ENCODE data around the gene HOXA4.

Gene HOXA4

DNA sequence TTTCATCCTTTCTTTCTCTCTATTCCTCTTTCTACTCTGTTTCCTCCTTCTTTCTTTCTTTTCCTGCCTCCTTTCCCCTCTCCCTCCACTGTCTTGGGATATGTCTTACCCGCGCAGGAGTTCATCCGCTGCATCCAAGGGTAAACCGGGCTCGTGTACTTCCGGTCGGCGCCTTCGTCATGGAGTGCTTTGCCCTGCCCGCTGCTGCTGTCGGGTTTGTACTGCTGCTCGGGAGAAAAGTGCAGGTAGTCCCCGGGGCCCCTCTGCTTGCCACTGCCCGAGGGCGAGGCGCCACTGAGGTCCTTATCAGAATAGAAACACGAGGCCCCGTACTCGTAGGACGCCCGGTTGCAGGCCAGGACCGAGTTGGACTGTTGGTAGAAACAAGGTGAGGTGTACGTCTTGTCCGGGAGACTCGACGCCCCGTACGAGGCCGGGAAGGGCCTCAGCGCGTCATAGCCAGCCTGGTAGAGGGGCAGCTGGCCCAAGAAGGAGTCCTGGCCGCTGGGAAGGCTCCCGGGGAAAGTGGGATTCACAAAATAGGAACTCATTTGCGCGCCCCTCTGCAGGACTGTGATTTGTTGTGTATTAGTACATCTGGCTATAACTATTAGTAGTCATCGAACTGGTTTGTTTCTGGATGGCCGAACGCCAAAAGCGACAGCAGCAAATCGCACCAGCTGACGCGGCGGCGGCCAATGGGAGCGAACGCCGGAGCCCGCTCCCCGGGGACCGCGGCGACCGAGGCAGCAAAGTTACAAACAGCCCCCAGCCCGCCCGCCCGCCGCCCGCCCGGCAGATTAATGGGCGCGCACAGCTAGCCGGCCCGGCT lies 16.9 kb upstream of the HOXA4 start, which contains the start of gene HOXA6:
HOXA6 (minus strand) TSS at position 576 of the 832 bp plus-strand sequence; CDS start at position 551, 25 bp downstream.
- TF ChIP-seq, protein P1, sequence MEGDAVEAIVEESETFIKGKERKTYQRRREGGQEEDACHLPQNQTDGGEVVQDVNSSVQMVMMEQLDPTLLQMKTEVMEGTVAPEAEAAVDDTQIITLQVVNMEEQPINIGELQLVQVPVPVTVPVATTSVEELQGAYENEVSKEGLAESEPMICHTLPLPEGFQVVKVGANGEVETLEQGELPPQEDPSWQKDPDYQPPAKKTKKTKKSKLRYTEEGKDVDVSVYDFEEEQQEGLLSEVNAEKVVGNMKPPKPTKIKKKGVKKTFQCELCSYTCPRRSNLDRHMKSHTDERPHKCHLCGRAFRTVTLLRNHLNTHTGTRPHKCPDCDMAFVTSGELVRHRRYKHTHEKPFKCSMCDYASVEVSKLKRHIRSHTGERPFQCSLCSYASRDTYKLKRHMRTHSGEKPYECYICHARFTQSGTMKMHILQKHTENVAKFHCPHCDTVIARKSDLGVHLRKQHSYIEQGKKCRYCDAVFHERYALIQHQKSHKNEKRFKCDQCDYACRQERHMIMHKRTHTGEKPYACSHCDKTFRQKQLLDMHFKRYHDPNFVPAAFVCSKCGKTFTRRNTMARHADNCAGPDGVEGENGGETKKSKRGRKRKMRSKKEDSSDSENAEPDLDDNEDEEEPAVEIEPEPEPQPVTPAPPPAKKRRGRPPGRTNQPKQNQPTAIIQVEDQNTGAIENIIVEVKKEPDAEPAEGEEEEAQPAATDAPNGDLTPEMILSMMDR (IDR thresholded peaks at IDR 0.05; ENCODE audit: control extremely low read depth, extremely low read depth, low read depth, missing control alignments) = no peak
- DNase-seq (ENCODE audit: extremely low spot score) = no peak
- CTCF ChIA-PET = interaction anchor here (0.7 to 5.8 kb wide), 3 partner anchors 15 to 772 kb away, joined by 3 to 59 read pairs (median 3); no protein-coding TSS in a partner anchor
- POLR2A ChIA-PET = no interaction called here

DNA sequence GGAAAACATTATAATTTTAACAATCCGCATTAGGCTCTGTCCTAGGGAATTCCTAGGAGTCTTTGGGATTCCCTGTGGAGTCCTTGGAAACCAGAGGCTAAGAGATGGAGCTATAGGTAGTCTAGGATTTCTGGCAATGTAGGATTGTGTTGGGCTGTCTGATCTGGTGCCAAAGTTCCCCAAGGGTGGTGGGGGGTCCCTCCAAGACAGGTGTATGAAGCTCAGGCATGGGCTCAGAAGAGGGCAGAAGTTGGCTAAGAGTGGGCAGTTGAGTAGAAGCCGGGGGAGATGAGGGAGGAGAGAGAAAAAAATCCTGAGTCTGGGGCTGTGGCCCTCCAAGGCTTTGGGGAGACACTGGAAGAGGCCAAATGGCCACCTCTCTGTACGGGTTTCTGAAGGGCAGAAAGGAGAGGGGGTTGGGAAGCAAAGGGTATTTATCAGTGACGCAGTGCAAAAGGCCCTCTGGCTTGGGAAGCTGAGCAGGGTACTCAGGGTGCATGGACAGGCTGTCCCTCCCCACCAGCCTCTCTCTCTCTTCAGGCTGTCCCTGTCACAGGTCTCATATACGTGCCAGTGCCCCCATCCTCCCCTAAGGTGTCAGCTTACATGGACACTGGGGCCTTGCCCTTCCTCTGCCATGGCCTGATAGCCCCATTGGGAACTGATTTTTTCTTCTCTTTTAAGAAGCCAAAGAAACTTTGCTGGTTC lies 16.1 kb upstream of the HOXA4 start:
- ChIA-PET CTCF (no interaction called here), POLR2A (no interaction called here)
- TF ChIP-seq, protein P1 (IDR thresholded peaks at IDR 0.05; ENCODE audit: control extremely low read depth, extremely low read depth, low read depth, missing control alignments) = no peak
- DNase-seq (ENCODE audit: extremely low spot score) = no peak

DNA sequence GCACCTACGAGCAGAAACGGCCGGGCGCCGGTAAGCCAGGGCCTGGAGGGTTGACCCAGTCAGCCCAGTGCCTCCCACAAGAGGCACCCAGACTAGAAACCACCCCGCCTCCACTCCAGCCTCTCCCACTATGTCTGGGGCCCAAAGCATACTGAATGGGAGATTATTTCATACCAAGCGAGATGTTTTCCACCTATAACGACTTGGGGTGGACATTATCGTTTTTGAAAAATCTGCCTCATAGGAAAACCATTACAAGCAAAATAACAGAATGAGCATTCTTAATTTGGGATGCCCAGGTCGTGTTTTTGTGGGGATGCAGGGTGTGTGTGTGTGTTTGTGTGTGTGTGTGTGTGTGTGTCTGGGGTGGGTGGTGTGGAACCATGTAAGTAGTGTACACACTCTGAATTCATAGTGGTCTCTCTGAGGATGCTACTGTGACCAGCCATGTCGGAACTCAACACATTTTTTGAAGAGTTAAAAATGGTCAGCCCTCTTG lies 15.4 kb upstream of the HOXA4 start:
- ChIA-PET CTCF (no interaction called here), POLR2A (no interaction called here)

DNA sequence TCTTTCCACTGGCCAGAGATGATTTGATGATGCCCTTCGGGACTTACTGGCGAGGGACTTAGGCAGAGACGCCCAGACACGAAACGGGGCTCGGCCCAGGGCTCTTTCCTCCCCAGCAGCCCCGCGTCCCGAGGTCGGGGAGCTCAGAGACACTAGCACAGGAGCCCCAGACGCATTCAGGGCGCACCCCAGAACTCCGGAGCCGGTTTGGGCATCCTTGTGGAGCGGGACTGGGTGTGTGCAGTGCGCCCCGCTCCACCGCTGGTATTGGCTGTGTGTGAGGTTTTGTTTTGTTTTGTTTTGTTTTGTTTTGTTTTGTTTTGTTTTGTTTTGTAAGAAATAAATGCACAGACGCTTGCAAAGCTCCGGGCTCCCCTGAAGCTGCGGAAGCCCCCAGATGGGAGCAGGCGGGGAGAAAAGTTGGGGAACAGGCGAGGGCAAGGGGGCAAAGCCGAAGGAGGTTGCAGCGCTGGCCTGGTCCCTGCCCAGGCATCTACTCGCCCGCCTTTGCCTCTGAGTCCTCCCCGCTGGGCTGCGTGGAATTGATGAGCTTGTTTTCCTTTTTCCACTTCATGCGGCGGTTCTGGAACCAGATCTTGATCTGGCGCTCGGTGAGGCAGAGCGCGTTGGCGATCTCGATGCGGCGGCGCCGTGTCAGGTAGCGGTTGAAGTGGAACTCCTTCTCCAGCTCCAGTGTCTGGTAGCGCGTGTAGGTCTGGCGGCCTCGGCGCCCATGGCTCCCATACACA lies 14.8 kb upstream of the HOXA4 start:
- ChIA-PET POLR2A (no interaction called here), CTCF (interaction anchor here (1.0 to 1.8 kb wide), 2 partner anchors 14 to 464 kb away, joined by 3 to 6 read pairs; no protein-coding TSS in a partner anchor)
- DNase-seq (ENCODE audit: extremely low spot score) = no peak
- TF ChIP-seq, protein P1 (IDR thresholded peaks at IDR 0.05; ENCODE audit: control extremely low read depth, extremely low read depth, low read depth, missing control alignments) = no peak

More for the DNA sequence above, 15.4 kb upstream of the HOXA4 start:
- no peak for DNase-seq (ENCODE audit: extremely low spot score)
- TF ChIP-seq, protein P1 (IDR thresholded peaks at IDR 0.05; ENCODE audit: control extremely low read depth, extremely low read depth, low read depth, missing control alignments) = no peak

DNA sequence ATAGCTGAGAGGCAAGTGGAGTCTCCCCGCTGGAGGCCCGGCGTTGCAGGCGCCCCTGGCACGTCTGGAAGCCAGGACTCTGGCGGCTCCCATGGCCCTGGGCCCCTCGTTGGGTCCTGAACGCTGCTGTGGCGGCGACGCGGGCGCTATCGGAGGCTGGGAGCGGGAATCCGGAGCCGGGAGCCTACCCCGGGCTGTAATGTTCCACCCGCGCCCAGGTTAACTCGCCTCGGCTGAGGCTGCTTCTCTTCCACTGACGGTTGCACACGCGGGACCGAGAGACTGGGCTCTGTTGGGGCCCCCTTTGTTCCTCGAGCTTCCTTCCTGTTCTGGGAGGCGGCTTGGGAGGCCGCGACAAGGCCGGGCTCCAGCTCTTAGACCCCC lies 14.2 kb upstream of the HOXA4 start:
- ChIA-PET POLR2A (no interaction called here), CTCF (interaction anchor here (1.0 to 1.8 kb wide), 2 partner anchors 15 to 463 kb away, joined by 3 to 6 read pairs; no protein-coding TSS in a partner anchor)
- no peak for DNase-seq (ENCODE audit: extremely low spot score)

More for the DNA sequence above, 14.2 kb upstream of the HOXA4 start:
- TF ChIP-seq, protein P1 (IDR thresholded peaks at IDR 0.05; ENCODE audit: control extremely low read depth, extremely low read depth, low read depth, missing control alignments) = no peak
